Immature natural killer cell (primary cell): Measurements from ENCODE around the gene C20orf173. TPM values are rescaled to one million over a fixed set of nuclear protein-coding genes. Genes with fewer than 3 reads are reported as not detected.

Source experiments
- DNase-seq, 3 donors: peaks; one replicate each; pipeline ENCODE4 v3.0.0; 2022; ENCODE audit warnings: mixed read lengths in 1 of 3
- H3K27ac Mint-ChIP-seq, 6 donors: one replicate each; pipeline ENCODE4 v1.8.0; 2020; ENCODE audit warnings: mixed read lengths in 6 of 6, mild to moderate bottlenecking in 5 of 6, inconsistent platforms in 4 of 6, moderate library complexity in 3 of 6
- H3K27me3 Mint-ChIP-seq, 3 donors: one replicate each; pipeline ENCODE4 v1.8.0; 2020 to 2021; ENCODE audit warnings: low read depth in 3 of 3, mild to moderate bottlenecking in 3 of 3, mixed read lengths in 3 of 3, moderate library complexity in 3 of 3, inconsistent platforms in 1 of 3
- H3K36me3 Mint-ChIP-seq, 3 donors: one replicate each; pipeline ENCODE4 v1.8.0; 2020; ENCODE audit warnings: mixed read lengths in 3 of 3, inconsistent platforms in 2 of 3, mild to moderate bottlenecking in 2 of 3
- H3K4me1 Mint-ChIP-seq, 2 donors: one replicate each; pipeline ENCODE4 v1.8.0; 2020; ENCODE audit warnings: inconsistent platforms in 2 of 2, mild to moderate bottlenecking in 2 of 2, mixed read lengths in 2 of 2, moderate library complexity in 1 of 2
- H3K4me3 Mint-ChIP-seq, 5 donors: one replicate each; pipeline ENCODE4 v1.8.0; 2020; ENCODE audit warnings: mild to moderate bottlenecking in 5 of 5, mixed read lengths in 5 of 5, inconsistent platforms in 3 of 5, moderate library complexity in 3 of 5
- H3K9me3 Mint-ChIP-seq, 6 donors: one replicate each; pipeline ENCODE4 v1.8.0; 2020; ENCODE audit warnings: mild to moderate bottlenecking in 6 of 6, mixed read lengths in 6 of 6, inconsistent platforms in 4 of 6, moderate library complexity in 3 of 6
- polyA plus RNA-seq, 3 donors: library from polyadenylated mRNA; unstranded; fragments of 300-500 nt; fragmentation: Illumina TruSeq; gene quantifications; one replicate each; pipeline ENCODE4 v1.2.3, GENCODE V29; 2021

The C20orf173 gene
- polyA plus RNA-seq, 3 donors from 2014 or later, result not detected

- peaks cover 0 to 2% (median 0%) of the 10 kb centered on the region in 3 donors for H3K27me3 Mint-ChIP-seq
- H3K36me3 Mint-ChIP-seq, result peaks cover 24 to 63% (median 36%) of the 10 kb centered on the region in 3 donors
- DNase-seq, result no peak
- no peak overlapping the region for H3K27ac Mint-ChIP-seq
- peaks cover 29 to 51% of the 10 kb centered on the region in 2 donors for H3K4me1 Mint-ChIP-seq
- no peaks in the 10 kb centered on the region for H3K9me3 Mint-ChIP-seq
- no peak overlapping the region for H3K4me3 Mint-ChIP-seq
These were observed 33.0 kb downstream of the C20orf173 start for GRCh38 chr20:35496481-35496880.

GRCh38 chr20:35492352-35492751, 37.1 kb downstream of the C20orf173 start:
- H3K36me3 Mint-ChIP-seq, result peaks cover 13 to 35% (median 21%) of the 10 kb centered on the region in 3 donors

DNA sequence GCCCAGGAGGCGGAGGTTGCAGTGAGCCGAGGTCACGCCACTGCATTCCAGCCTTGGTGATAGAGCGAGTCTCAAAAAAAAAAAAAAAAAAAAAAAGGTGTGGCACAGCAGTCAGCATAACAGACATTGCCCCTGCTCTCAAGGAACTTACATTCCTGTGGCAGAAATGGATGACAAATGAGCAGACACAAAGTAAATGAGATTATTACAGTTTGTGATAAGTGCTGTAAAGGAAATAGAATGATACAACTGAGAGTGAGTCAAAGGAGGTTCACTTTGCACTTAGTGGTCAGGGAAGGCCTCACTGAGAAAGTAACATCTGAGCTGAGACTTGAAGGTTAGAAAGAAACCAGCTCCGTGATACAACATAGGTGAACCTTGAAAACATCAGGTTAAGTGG, 37.6 kb downstream of the C20orf173 start:
- peaks cover 59 to 83% of the 10 kb centered on the region in 2 donors for H3K4me1 Mint-ChIP-seq
- H3K36me3 Mint-ChIP-seq, result peaks cover 13 to 35% (median 21%) of the 10 kb centered on the region in 3 donors
- peak overlapping the region; percentile 96 to 99 (median 97) for H3K27ac Mint-ChIP-seq

More at GRCh38 chr20:35492352-35492751, 37.1 kb downstream of the C20orf173 start:
- Mint-ChIP-seq H3K4me3 (peak overlapping the region; percentile 96 to 100 (median 98)), H3K9me3 (no peaks in the 10 kb centered on the region), H3K27me3 (peaks cover 5 to 7% (median 7%) of the 10 kb centered on the region in 3 donors), H3K4me1 (peaks cover 58 to 78% of the 10 kb centered on the region in 2 donors), H3K27ac (peak overlapping the region; percentile 96 to 99 (median 97))
- no peak for DNase-seq

DNA sequence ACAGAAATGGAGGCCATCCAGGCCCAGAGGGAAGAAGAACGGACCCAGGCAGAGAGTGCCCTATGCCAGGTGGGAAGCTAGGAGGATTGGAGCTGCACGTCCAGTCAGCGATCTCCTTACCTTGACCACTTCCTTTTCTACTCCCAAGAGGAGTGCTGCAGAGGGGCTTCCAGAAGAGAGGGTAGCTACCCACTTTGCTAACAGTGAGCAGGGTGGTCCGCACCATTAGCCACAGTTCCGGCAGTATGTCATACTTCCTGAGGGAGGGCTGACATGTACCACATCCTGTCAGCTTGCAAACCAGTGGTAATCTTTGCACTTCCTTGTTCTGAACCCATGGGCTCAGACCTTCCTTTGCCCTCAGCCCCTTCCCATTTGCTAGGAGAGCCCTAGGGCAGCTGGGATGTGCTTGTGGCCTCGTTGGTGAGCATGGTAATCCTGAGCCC, 38.7 kb downstream of the C20orf173 start:
- no peaks in the 10 kb centered on the region for H3K9me3 Mint-ChIP-seq
- peak; percentile 73 to 76 (median 75) for DNase-seq
- H3K36me3 Mint-ChIP-seq, result peaks cover 10 to 32% (median 18%) of the 10 kb centered on the region in 3 donors
- peaks cover 5 to 7% (median 7%) of the 10 kb centered on the region in 3 donors for H3K27me3 Mint-ChIP-seq
- peaks cover 63 to 89% of the 10 kb centered on the region in 2 donors for H3K4me1 Mint-ChIP-seq
- peak overlapping the region; percentile 96 to 99 (median 97) for H3K27ac Mint-ChIP-seq
- H3K4me3 Mint-ChIP-seq, result peak overlapping the region; percentile 96 to 100 (median 98)

More for the DNA sequence above, 37.6 kb downstream of the C20orf173 start:
- Mint-ChIP-seq H3K27me3 (peaks cover 5 to 7% (median 7%) of the 10 kb centered on the region in 3 donors), H3K9me3 (no peaks in the 10 kb centered on the region), H3K4me3 (peak overlapping the region; percentile 96 to 100 (median 98))
- DNase-seq, result no peak

DNA sequence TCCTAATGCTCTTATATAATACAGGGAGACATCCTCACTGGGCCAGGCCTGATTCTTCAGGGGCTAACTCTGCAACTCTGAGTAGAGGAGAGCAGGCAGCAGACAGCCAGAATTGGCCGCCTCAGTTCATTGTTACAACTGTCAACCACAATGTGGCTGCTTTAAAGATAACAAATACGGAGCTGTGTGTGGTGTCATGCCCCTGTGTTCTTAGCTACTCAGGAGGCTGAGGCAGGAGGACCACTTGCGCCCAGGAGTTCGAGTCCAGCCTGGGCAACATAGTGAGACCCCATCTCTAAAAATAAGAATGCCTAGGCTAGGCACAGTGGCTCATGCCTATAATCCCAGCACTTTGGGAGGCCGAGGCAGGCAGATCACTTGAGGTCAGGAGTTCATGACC, 39.7 kb downstream of the C20orf173 start:
- Mint-ChIP-seq H3K27ac (peak overlapping the region; percentile 82 to 97 (median 86)), H3K27me3 (peaks cover 5 to 7% (median 7%) of the 10 kb centered on the region in 3 donors), H3K4me1 (peaks cover 57 to 83% of the 10 kb centered on the region in 2 donors), H3K9me3 (no peaks in the 10 kb centered on the region), H3K36me3 (peaks cover 1 to 24% (median 9%) of the 10 kb centered on the region in 3 donors), H3K4me3 (peak overlapping the region; percentile 87 to 99 (median 98))
- peak; percentile 36 to 57 (median 54) for DNase-seq

GRCh38 chr20:35487479-35487878, 42.0 kb downstream of the C20orf173 start:
- peaks cover 57 to 75% of the 10 kb centered on the region in 2 donors for H3K4me1 Mint-ChIP-seq
- H3K27me3 Mint-ChIP-seq, result peaks cover 6 to 7% (median 7%) of the 10 kb centered on the region in 3 donors
- H3K36me3 Mint-ChIP-seq, result peaks cover 6 to 22% (median 15%) of the 10 kb centered on the region in 3 donors
- no peaks in the 10 kb centered on the region for H3K9me3 Mint-ChIP-seq
- DNase-seq, result no peak
- no peak overlapping the region for H3K4me3 Mint-ChIP-seq
- H3K27ac Mint-ChIP-seq, result peak overlapping the region in 5 of 6 donors; percentile 78 to 89 (median 85)

DNA sequence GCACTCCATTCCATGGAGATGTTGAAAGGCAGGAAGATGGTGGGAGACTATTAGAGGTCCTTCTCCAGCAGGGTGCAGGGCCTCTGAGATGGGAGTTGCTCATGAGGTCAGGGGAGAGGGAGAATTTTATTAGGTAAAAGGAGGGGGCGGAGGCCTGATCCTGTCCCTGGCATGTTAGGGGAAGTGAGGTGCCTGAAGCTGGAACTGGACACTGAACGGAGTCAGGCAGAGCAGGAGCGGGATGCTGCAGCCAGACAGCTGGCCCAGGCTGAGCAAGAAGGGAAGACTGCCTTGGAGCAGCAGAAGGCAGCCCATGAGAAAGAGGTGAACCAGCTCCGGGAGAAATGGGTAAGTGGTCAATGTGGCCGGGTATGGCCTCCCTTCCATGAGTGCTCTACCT, 49.7 kb downstream of the C20orf173 start:
- peaks cover 6 to 20% (median 11%) of the 10 kb centered on the region in 3 donors for H3K36me3 Mint-ChIP-seq
- H3K9me3 Mint-ChIP-seq, result no peaks in the 10 kb centered on the region
- H3K27me3 Mint-ChIP-seq, result peaks cover 0 to 3% (median 0%) of the 10 kb centered on the region in 3 donors
- DNase-seq, result no peak
- peak overlapping the region; percentile 12 to 74 (median 63) for H3K27ac Mint-ChIP-seq
- H3K4me3 Mint-ChIP-seq, result no peak overlapping the region
- H3K4me1 Mint-ChIP-seq, result peaks cover 16 to 35% of the 10 kb centered on the region in 2 donors

- peak in 1 of 3 donors; percentile 7 for DNase-seq
- no peaks in the 10 kb centered on the region for H3K9me3 Mint-ChIP-seq
- peaks cover 11 to 27% of the 10 kb centered on the region in 2 donors for H3K4me1 Mint-ChIP-seq
- peaks cover 0 to 3% (median 0%) of the 10 kb centered on the region in 3 donors for H3K27me3 Mint-ChIP-seq
- no peak overlapping the region for H3K4me3 Mint-ChIP-seq
- H3K27ac Mint-ChIP-seq, result peak overlapping the region in 4 of 6 donors; percentile 1 to 44 (median 14)
- H3K36me3 Mint-ChIP-seq, result peaks cover 0 to 14% (median 4%) of the 10 kb centered on the region in 3 donors
These were observed 50.5 kb downstream of the C20orf173 start for GRCh38 chr20:35478804-35479472.

Other genes with a start within 250 kb of the C20orf173 start
- 100 to 1,000 TPM; 236 to 379 (median 249) TPM for gene EIF6, start 244.9 kb downstream of the C20orf173 start, polyA plus RNA-seq
- not detected for gene FAM83C, start 237.2 kb downstream of the C20orf173 start, polyA plus RNA-seq
- 10 to 100 TPM; 13.1 to 17.3 (median 14.7) TPM for gene UQCC1, start 117.7 kb downstream of the C20orf173 start, polyA plus RNA-seq
- gene GDF5, start 91.4 kb downstream of the C20orf173 start, polyA plus RNA-seq, result not detected
- 10 to 100 TPM in 1 of 3 donors, 1 to 10 TPM in 2; 2.5 to 22.4 (median 4.4) TPM for gene CEP250, start 74.1 kb downstream of the C20orf173 start, polyA plus RNA-seq
- 100 to 1,000 TPM; 102 to 169 (median 138) TPM for gene ERGIC3, start 12.4 kb upstream of the C20orf173 start, polyA plus RNA-seq
- gene SPAG4, start 86.2 kb upstream of the C20orf173 start, polyA plus RNA-seq, result under 1 TPM in 2 of 3 donors, not detected in 1; 0.56 to 0.89 TPM
- 100 to 1,000 TPM; 445 to 490 (median 454) TPM for gene CPNE1, start 135.2 kb upstream of the C20orf173 start, polyA plus RNA-seq
- gene RBM12, start 135.2 kb upstream of the C20orf173 start, polyA plus RNA-seq, result 10 to 100 TPM; 14.7 to 32.9 (median 18.7) TPM
- gene NFS1, start 169.7 kb upstream of the C20orf173 start, polyA plus RNA-seq, result 10 to 100 TPM in 2 of 3 donors, 1 to 10 TPM in 1; 8.1 to 21.3 (median 20.0) TPM
- 100 to 1,000 TPM; 298 to 612 (median 340) TPM for gene ROMO1, start 169.8 kb upstream of the C20orf173 start, polyA plus RNA-seq
- 100 to 1,000 TPM; 120 to 203 (median 142) TPM for gene RBM39, start 212.6 kb upstream of the C20orf173 start, polyA plus RNA-seq
- gene PHF20, start 242.4 kb upstream of the C20orf173 start, polyA plus RNA-seq, result 100 to 1,000 TPM in 2 of 3 donors, 10 to 100 TPM in 1; 92.6 to 140 (median 112) TPM